Sigmoid colon (tissue), 4 donors: Measurements from ENCODE around the gene GZMA.

ENCODE experiments used
- POLR2A ChIP-seq, 2 donors: fragments of 450-650 bp; IDR thresholded peaks; one replicate each; pipeline ENCODE4 v1.6.1; 2016; ENCODE audit warnings: antibody characterized with exemption in 2 of 2, mild to moderate bottlenecking in 2 of 2, moderate library complexity in 2 of 2
- POLR2AphosphoS5 ChIP-seq, 4 donors: sonication (generic); formaldehyde crosslinking; IDR thresholded peaks; one replicate each; pipeline ENCODE4 v1.6.1; 2017; ENCODE audit warnings: antibody characterized with exemption in 4 of 4
- TF ChIP-seq, protein P1 (sequence below), 4 experiments: fragments of 450-650 bp in 3 of 4; fragments of 200-600 bp in 1 of 4; IDR thresholded peaks; one replicate each; pipeline ENCODE4 v1.5.1; 2016 to 2019; ENCODE audit warnings: antibody characterized with exemption in 4 of 4, mild to moderate bottlenecking in 3 of 4, moderate library complexity in 2 of 4

DNA sequence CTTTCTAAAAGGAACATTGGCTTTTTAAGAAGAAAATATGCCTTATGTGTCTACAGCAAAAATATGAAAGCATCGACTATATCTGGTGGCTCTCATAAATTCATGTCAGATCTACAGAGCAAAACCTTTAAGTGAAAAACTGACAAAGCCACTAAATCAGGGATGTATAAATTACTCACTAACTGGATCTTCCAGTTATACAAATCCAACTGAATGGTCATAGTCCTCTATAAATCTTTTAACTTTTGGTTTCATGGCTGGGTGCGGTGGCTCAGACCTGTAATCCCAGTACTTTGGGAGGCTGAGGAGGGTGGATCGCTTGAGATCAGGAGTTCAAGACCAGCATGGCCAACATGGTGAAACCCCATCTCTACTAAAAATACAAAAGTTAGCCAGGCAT, 29.2 kb upstream of the GZMA start:
- TF ChIP-seq, protein P1, sequence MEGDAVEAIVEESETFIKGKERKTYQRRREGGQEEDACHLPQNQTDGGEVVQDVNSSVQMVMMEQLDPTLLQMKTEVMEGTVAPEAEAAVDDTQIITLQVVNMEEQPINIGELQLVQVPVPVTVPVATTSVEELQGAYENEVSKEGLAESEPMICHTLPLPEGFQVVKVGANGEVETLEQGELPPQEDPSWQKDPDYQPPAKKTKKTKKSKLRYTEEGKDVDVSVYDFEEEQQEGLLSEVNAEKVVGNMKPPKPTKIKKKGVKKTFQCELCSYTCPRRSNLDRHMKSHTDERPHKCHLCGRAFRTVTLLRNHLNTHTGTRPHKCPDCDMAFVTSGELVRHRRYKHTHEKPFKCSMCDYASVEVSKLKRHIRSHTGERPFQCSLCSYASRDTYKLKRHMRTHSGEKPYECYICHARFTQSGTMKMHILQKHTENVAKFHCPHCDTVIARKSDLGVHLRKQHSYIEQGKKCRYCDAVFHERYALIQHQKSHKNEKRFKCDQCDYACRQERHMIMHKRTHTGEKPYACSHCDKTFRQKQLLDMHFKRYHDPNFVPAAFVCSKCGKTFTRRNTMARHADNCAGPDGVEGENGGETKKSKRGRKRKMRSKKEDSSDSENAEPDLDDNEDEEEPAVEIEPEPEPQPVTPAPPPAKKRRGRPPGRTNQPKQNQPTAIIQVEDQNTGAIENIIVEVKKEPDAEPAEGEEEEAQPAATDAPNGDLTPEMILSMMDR (IDR thresholded peaks at IDR 0.05) = no peak
- TF ChIP-seq POLR2AphosphoS5 (IDR thresholded peaks at IDR 0.05) = no peak
- TF ChIP-seq POLR2A (IDR thresholded peaks at IDR 0.05) = no peak
